HG02571 (cell line): Measurements from ENCODE around the gene TNS1.

Source experiments
- ATAC-seq: cut with Tn5 transposase; IDR thresholded peaks from one replicate; pipeline ENCODE4 v1.9.1; 2021; ENCODE audit warnings: mild to moderate bottlenecking, moderate library complexity; ENCODE audit not compliant: unreplicated experiment

Gene TNS1

GRCh38 chr2:217964275-217965161 is 38.3 kb downstream of the TNS1 start:
- ATAC-seq: no peak

GRCh38 chr2:217960351-217960750 is 42.4 kb downstream of the TNS1 start:
- ATAC-seq: no peak

- ATAC-seq: no peak
These were observed 43.1 kb downstream of the TNS1 start for GRCh38 chr2:217959723-217960122.

DNA sequence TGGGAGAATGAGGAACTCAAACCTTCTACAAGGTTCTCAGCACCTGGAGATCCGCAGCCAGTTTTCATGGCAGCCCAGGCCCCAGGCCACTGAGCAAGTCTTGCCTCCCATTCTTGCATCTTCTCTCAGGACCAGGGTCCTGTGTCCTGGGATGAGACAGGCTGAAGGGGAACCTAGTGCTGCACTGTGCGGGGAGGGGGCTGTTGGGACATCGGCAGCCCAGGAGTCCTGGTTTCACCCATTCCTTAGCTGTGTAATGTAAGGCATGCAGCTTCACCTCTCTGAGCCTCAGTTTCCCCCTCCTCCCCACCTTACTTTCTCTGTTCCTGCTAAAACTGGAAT is 43.9 kb downstream of the TNS1 start:
- ATAC-seq: no peak

- ATAC-seq: no peak
These were observed 44.5 kb downstream of the TNS1 start for GRCh38 chr2:217958206-217958883.

DNA sequence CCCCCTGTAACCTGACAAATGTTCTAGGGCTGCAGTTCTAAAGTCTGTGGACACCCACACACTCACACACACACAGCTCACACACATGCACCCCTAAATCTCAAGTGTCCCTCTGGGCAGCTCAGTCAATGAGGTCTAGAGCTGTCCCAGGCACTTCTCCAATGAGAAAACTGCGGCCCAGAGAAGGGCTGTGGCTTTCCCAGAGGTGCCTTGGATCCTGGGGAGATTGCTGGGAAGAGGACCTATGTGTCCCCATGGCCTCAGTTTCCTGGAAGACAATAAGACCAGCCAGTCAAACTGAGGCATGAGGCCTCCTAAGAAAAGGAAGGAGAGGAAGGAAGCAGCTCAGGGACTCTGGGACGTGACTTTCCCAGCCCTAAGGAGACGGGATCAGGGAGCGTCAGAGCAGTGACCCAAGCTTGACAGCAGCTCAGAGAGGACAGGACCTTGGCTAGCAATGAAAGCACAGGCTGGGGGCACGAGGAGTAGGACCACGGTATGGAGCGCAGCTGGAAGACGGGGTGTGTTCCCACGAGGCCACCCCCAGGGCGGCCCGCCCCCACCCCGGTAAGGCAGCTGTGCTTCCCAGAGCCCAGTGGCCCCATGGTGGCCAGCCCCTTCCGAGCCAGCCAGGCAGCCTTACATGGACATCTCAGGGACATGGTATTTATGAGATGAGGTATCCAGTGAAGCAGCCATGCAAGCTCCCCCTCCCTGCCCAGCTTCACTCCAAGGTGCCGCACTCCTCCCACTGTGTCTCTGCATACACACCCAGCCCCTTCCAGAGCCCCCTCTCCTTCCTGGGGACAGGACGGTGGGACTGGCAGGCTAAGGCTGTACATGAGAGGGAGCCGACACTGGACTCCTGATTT is 46.0 kb downstream of the TNS1 start:
- no peak for ATAC-seq

DNA sequence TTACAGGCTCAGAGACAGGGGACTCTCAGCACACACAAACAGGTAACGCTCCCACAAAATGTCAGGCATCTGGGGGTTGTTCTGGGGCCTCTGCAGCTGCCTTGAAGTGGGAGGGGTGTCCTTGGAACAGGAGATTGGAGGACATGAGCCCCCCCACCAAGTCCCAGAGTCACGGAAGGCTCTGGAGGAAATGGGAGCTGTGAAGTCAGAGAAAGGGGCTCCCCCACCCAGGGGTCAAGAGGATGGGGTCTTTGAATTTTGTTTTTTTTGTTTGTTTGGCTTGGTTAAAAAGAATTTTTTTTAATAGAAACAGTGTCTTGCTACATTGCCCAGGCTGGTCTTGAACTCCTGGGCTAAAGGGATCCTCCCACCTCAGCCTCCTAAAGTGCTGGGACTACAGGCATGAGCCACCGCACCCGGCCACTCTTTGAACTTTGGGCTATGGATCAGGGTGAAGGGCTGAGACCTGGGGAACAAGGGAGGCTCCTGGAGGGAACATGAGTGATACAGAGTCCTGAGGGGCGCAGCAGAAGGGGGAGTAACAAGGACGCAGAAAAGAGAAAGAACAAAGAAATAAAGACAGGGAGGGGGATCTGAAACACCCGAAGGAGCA is 46.8 kb downstream of the TNS1 start:
- no peak for ATAC-seq

DNA sequence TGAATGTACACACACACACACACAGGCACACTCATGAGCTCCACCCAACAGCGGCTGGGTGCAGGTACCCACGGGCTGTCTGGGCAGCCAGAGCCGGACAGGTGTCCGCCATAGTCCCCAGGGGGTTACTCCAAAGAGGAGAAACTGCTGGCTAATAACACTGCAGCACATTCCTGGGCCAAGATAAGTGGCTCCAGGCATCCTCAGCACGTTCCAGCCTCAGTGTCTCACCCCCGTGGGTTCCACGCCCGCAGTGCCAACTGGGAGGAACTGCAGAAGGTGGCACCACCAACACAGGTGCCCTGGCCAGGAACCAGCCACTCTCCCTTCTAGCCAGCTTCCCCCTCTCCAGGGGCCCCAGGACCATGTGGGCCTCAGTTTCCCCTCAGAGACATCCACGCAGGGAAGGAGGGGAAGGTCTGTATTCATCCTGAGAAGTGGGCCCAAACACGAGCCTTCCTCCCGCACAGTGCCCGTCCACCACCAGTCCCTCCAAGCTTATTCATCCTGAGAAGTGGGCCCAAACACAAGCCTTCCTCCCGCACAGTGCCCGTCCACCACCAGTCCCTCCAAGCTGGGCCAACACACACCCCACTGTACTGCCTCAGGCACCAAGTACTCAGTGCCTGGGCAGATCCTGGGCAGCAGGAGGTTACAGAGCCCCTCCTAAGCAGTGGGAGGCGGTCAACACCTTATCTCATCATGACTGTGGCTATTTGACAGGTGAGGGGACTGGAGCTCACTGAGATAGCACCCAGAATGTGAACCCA is 47.6 kb downstream of the TNS1 start:
- ATAC-seq: no peak

GRCh38 chr2:217954469-217954868 is 48.3 kb downstream of the TNS1 start:
- ATAC-seq: no peak

DNA sequence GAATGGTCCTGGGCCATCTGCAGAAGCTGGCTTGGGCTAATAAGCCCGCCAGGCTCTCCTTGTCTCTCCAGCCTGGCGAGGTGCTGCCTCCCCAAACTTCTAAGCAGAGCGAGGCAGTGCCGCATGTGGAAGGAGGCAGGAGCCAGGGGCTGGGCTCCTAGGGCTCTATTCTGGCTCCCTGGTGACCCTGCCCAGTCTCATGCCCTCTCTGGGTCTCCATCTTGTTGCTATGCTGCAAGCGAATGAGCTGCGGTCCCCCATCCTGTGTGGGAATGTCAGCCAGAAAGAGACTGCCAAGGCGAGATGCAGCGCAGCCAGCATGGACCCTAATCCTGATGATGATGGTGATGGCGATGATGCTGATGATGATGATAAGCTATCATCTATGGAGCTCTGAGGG is 48.7 kb downstream of the TNS1 start:
- ATAC-seq: no peak

- ATAC-seq: no peak
These were observed 49.3 kb downstream of the TNS1 start for GRCh38 chr2:217953531-217953932.

GRCh38 chr2:217953011-217953481 is 49.7 kb downstream of the TNS1 start:
- no peak for ATAC-seq

DNA sequence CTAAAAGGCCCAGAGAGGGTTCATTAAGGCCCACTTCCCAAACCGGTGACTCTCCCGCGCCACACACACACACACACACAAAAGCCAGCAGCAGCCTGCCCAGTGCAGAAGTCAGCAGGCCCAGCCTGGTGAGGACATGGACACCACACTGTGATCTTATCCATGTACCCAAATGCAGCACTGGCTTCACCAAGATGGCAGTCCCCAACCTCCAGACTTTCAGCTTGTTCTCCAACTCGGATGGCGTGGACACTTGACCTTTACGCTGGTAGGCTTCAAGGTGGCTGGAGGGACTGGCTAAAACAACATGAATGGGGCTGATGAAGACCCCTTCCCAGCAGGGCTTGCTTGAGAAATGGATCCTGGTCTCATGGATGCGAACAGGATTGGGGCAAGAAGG is 50.4 kb downstream of the TNS1 start:
- no peak for ATAC-seq

DNA sequence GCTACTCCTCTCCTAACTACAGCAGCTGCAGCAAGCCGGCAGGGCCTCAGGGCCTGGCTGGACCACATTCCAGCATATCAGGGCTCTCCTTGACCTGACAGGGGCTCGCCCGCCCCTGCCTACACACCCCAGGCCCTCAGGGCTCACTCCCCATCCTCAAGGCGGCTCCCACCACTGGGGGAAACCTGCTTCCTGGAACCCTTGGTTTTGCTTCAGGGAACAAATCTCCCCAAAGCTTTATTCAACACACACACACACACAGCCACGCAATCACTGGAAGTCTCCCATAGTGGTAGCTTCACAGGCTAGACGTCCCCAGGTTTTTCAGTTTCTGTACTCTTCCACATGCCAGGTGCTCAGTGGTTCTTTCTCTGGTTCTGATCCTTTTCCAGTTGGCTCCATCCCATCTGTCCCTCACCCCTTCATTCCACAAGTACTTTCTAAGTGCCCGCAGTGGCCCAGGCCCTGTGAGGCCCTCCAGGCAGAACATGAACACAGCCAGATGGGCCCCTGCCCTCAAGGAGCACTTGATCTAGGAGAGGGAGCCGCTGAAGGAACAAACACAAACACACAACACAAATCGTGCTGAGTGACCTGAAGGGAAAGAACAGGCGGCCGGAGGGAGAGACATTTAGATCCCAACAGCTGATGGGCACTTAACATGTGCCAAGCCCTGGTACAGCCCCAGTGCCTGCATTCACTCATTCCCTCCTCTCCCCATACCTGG is 51.1 kb downstream of the TNS1 start:
- no peak for ATAC-seq

DNA sequence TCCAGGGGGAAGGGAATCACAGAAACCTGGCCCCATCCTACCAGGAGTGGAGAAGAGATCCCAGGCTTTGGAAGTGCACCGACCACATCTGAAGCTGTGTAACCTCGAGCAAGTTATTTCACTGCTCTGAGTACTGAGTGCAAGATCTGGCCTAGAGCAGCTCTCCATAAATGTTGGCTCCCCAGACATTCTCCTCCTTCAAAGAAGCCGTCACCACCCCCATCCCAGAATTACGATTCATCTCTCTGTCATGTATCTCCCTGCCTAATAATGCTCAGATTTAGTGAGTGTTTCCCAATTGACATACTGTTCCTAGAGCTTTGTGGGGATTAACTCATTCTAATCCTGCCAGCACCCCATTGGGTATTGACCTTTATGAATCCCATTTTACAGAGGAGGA is 51.7 kb downstream of the TNS1 start:
- no peak for ATAC-seq

DNA sequence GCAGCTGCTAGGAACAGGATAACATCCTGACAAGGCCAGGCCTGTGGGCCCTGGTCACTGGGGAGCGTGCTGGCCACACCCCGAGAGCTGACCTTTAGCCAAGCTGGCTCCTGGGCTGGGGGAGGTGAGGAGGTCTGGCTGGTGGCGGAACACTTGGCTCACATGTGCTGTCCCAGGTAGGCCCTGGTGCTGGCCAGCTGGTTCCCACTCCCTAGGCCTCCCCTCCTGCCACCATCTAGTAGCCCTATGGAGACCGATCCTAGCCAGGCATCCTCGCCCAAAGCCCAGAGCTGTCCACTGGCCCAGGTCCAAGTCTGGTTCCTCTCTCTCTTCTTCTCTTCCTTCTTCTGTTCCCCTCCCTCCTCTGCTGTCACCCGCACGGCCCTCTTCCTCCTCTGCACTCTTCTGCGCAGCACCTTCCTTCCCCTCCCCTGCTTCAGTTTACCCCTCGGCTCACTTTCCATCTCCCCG is 52.4 kb downstream of the TNS1 start:
- no peak for ATAC-seq

DNA sequence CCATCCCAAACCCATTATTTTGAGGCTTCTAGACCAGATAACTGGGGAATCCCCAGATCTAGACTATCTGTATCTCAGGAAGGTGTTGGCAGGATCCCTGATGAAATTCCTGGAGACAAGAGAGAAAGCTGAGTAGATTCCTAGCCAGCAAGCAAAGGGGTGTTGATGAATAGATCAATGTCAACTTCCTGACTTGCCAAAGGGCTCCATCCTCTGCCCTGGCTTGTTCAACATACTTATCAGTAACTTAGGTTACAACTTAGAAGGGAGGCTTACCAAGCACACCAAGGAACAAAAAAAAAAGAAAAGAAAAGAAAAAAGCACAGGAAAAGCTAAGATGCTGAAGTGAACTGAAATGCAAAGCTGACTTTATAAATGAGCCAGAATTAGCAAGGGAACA is 53.3 kb downstream of the TNS1 start:
- no peak for ATAC-seq

DNA sequence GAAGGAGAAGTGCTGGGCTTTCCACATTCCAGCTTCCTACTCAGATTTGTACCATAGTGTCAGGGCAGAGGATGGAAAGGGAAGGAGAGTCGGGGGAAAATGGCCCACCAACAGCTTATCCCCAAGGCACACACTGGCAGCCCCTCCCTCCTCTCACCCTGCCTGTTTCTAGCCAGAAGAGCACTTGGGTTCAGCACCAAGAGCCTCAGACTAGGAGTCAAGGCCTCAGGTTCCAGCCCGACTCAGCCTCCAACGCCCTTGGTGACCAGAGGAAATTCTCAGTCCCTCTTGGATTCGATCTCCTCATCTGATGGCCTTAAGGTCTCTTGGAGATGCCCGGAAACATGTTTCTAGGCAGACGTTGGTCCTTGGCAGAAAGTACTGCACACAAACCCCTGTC is 53.9 kb downstream of the TNS1 start:
- no peak for ATAC-seq

DNA sequence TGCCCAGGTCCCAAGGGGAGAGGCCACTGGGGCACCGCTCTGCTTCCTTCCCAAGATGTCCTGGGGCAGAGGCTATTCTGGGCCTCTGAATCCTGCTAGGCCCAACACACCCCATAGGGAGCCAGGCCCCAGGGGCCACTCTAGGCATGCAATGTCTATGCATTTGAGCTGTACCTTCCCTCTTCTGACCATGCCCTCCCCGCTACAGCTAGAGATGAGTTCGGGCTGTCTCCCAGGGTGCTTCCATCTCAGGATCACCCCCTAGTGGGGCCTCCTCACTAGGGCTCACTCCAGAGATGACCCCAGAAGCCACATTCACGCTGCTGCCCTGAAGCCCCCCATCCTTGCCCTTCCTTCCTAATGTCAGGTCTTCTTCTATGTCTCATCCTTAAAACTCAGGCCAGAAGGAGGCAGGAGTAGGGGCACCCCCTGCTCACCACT is 54.4 kb downstream of the TNS1 start:
- ATAC-seq: no peak
